Thyroid gland (tissue), 4 donors: Measurements from ENCODE around the gene BRAF.

Experiments
- CTCF ChIP-seq, 6 experiments: fragments of 200-600 bp in 3 of 6; fragments of 450-650 bp in 3 of 6; sonication (generic) in 3 of 6; IDR thresholded peaks; one replicate each; pipeline ENCODE4 v1.5.1; 2016 to 2019; ENCODE audit warnings: antibody characterized with exemption in 6 of 6, mild to moderate bottlenecking in 2 of 6, inconsistent platforms in 1 of 6, moderate library complexity in 1 of 6
- POLR2A ChIP-seq, 2 donors: fragments of 450-650 bp; IDR thresholded peaks; one replicate each; pipeline ENCODE4 v1.6.1; 2017; ENCODE audit warnings: antibody characterized with exemption in 2 of 2, mild to moderate bottlenecking in 2 of 2, moderate library complexity in 1 of 2

- TF ChIP-seq CTCF (IDR thresholded peaks at IDR 0.05) = no peak
- no peak for TF ChIP-seq POLR2A (IDR thresholded peaks at IDR 0.05)
Observed at GRCh38 chr7:140695381-140695780, 229.3 kb downstream of the BRAF start.
